Thyroid gland (tissue), 4 donors: ENCODE results near the gene WDR89.

Experiments
- CTCF ChIP-seq, 6 experiments: fragments of 200-600 bp in 3 of 6; fragments of 450-650 bp in 3 of 6; sonication (generic) in 3 of 6; IDR thresholded peaks; one replicate each; pipeline ENCODE4 v1.5.1; 2016 to 2019; ENCODE audit warnings: antibody characterized with exemption in 6 of 6, mild to moderate bottlenecking in 2 of 6, inconsistent platforms in 1 of 6, moderate library complexity in 1 of 6
- POLR2A ChIP-seq, 2 donors: fragments of 450-650 bp; IDR thresholded peaks; one replicate each; pipeline ENCODE4 v1.6.1; 2017; ENCODE audit warnings: antibody characterized with exemption in 2 of 2, mild to moderate bottlenecking in 2 of 2, moderate library complexity in 1 of 2

- TF ChIP-seq CTCF (IDR thresholded peaks at IDR 0.05) (no peak), POLR2A (IDR thresholded peaks at IDR 0.05) (no peak)
Observed at GRCh38 chr14:63563370-63564026, 78.2 kb downstream of the WDR89 start.
